OCI-M2 (cell line): ENCODE results near the gene TNFRSF21.

Experiments used
- DNase-seq: peaks from one replicate; lab custom pipeline; 2025; ENCODE audit not compliant: unreplicated experiment; lab: John Stamatoyannopoulos, UW

TNFRSF21 gene

GRCh38 chr6:47254051-47254450, 55.7 kb downstream of the TNFRSF21 start:
- no peak for DNase-seq

DNA sequence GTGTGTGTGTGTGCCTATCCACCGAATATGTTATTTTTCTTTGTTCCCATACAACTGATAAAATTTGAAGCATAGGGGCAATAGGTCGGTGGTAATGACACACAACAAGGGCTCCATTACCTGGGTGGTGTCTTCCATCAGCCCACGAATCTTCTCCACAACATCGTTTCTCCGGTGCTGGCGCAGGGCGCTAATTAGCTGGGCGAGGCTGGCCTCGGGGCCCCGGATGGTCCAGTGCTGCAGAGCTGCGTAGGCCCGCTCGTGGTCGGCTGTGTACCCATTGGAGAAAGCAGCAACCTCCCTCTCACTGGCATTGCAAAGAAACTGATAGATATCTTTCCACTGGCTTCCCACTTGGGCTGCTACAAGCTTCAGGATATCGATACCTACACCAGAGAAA, 56.6 kb downstream of the TNFRSF21 start:
- no peak for DNase-seq

GRCh38 chr6:47252633-47253032, 57.1 kb downstream of the TNFRSF21 start:
- no peak for DNase-seq

DNA sequence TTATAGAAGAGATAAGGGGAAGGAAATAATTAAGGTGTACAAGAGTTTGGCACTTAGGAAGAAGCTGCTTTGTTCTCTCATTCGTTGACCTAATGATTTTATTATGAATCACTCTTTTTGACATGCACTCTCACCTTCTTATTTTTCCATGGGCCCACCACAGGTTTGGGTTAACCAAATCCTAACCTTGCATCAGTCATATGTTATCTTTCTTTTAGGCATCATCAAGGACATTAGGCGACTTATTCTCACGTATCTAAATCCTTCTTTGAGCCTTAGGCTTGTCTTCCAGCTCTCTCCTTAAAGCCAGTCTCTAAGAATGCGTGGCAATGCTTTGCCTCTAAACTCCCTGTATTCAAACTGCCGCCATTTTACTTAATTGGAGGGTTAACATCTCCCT, 58.3 kb downstream of the TNFRSF21 start:
- DNase-seq, result no peak

- DNase-seq, result no peak
Observed at GRCh38 chr6:47250302-47250701, 59.4 kb downstream of the TNFRSF21 start.

- no peak for DNase-seq
Observed at GRCh38 chr6:47248446-47248845, 61.3 kb downstream of the TNFRSF21 start.

- DNase-seq, result no peak
Observed at GRCh38 chr6:47247227-47247797, 62.4 kb downstream of the TNFRSF21 start.

- no peak for DNase-seq
Observed at GRCh38 chr6:47246551-47246950, 63.2 kb downstream of the TNFRSF21 start.

GRCh38 chr6:47245745-47246371, 63.8 kb downstream of the TNFRSF21 start:
- DNase-seq, result no peak

DNA sequence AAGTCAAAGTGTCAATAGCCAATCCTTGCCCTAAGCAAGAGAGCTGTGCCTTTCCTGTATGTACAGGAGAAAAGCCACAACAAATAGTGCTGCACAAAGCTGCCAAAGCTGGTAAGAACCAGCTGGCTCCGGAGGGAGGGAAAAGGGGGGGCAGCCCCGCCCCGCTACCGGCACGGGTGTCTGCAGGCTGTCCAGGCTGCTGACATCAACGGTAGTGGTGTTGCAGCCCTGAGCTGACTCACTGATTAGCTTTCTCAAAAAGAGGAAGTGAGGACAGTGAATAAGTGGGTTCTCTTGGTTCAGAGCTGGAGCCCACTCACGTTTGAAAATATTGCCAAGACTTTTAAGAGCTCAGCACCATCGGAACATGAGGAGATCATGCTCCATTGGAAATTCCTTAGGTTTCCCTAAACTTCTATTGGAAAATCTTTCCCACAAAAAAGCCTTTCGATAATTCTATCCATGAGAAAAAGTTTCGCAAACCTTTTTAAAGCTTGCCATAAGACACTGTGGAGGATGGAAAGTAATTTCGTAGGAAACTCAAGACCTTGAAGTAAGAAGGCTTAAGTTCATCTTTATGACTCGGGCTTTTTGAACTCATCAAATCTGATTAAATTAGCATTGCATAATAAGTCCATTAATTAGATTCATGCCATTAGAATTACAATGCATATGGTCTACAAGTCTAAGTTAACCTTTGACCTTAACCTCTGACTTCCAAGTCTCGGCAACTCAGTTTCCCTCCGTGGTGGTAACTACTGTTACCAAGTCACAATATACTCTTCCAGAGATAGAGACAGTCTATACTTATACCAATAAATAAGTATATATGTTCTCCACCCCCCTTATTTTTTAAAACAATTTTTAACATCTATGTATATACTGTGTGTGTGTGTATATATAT, 67.0 kb downstream of the TNFRSF21 start:
- peak; percentile 71 for DNase-seq

GRCh38 chr6:47241742-47242482, 67.8 kb downstream of the TNFRSF21 start:
- no peak for DNase-seq

DNA sequence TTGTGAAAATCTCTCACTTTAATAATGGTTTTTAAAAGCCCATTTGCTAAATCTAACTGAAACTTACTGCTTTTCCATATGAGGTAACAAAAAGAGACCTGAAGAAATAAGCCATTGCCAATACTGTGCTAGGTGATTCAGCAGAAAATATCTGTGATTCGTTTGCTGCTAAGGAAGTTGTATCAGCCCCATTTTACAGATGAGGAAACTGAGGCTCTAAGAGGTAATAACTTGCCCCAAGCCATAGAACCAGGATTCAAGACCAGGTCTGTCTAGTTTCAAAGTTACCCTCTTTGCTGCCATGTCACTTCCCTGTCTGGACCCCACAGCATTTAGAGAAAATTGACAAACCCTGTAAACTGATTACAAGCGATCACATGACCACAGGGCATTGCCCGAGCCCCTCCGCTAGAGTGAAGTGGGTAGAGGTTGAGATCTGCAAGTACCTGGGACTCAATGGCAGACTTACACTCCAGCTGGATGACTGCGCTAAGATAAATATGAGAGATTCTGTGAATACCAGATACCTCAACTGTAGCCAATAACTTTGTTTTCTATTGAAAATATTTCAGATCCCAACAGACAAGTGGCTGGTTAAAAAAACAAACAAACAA, 69.3 kb downstream of the TNFRSF21 start:
- DNase-seq, result no peak

- DNase-seq, result no peak
Observed at GRCh38 chr6:47239546-47239945, 70.2 kb downstream of the TNFRSF21 start.

DNA sequence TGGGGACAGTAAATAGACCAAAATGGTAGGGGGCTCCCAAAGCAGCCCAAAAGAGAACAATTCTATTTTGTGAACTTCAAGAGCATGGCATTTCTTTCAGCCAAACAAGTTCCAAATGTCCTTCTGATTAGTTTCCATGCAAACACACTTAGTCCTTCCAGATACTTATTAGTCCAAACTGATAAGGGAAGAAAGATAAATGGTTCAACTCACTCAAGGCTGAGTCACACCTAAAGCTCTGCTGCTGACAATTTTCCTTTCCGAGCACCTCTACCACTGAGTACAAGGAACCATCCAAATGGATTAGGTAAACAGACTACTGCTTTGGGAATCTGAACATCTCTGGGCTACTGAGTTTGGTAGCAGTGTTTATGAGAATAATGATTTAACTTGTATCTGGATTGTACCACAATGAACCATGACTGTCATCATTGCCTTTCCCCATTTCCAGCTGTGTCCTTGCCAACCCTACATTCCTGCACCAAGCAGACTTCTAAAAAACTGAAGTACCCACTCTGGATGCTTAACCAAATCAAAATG, 71.2 kb downstream of the TNFRSF21 start:
- DNase-seq, result no peak

DNA sequence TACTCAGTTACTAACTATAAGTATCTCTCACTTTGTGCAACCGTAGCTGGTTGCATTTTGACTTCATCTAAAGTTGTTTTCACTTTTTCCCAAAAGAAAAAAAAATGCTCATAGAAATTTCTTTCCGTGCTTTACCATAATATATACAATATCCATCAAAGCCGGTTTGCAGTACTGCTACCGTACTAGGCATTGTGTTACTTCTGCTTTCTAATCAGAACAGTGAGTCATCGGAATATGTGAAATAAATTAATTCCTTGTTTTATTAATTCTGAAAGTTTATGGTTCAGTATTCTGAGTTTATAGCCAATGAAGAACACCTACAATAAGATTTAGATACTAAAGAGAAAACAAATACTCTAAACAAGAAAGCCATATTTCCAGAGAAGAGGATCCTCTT, 72.5 kb downstream of the TNFRSF21 start:
- no peak for DNase-seq

DNA sequence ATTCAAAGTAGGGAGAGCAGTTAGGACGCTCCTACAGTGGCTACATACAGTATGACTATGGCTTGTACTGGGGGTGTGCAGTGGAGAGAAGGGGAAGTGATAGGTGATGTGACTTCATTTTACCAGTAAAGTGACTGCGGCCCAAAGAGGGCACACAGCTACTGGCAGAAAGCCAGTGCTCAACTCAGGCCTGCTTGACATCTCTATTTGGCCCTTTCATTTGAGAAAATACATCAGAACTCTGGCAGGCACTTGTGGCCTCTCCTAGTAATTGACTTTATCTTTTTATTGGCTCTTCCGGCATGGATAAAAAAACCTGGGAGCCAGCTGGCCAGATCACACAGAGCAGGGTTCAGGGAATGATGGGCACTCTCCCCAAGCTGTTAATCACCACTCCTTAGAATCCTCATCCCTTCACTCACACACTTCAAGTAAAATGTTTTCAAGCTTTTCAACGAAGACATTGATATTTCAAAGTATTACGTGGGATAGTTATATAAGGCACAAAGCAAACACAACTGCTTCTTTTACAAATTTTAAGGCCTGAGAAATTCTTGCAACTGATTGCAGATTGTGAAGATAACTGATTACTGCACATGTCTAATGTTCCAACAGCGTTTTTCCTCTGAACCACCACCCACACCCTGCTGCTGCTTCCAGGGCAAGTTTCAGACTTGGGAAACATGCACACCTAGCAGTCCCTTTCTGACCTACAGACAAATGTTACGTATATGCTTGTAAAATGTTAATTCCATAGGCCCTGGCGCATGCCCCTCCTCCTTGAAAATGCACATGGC, 73.5 kb downstream of the TNFRSF21 start:
- no peak for DNase-seq

DNA sequence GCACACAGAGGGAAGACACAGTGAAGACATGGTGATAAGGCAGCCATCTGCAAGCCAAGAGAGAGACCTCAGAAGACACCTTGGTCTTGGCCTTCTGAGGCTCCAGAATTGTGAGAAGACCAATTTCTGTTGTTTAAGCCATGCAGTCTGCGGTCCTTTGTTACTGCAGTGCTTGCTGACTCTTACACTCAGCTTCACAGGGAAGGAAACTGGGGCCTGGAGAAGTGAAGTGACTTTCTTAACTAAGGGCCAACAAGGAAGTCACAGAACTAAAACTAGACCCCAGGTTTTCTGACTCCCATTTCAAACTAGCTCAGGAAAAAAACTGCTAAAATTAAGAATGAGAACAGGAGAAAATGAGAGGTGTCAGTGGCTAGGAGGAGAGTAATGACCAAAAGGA, 74.3 kb downstream of the TNFRSF21 start:
- no peak for DNase-seq

- DNase-seq, result no peak
Observed at GRCh38 chr6:47234266-47234933, 75.3 kb downstream of the TNFRSF21 start.

DNA sequence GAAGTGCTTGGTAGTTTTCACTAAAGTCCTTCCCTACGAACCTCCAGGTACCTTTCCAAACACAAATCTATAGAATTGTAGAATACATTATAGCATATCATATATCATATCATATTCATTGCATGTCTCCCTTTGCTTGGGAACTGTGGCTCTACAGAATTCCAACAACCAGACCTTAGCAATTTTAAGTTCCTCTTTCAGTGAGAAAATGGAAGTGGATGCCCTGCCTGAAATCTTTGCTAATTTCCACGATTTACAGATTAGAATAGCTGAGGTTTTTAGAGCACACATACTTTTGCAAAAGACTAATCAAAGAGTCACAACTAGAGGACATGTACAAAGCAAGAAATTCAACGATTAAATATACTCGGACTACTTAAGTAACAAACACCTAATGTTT, 78.6 kb downstream of the TNFRSF21 start:
- no peak for DNase-seq
